Renal pelvis (tissue), 4 donors: ENCODE data around the gene ANO2. TPM values are rescaled to one million over a fixed set of nuclear protein-coding genes. Genes with fewer than 3 reads are reported as not detected.

Experiments
- DNase-seq: peaks from one replicate; pipeline ENCODE4 v3.0.0-alpha.2; 2013
- polyA plus RNA-seq, 3 donors: library from polyadenylated mRNA; unstranded; fragments of 120-200 nt; gene quantifications; one replicate each; pipeline ENCODE4 v1.2.1, GENCODE V29; 2013; ENCODE audit not compliant: insufficient read length in 3 of 3

ANO2 gene
- polyA plus RNA-seq, 3 donors, result 4.8 to 5.2 (median 4.9) TPM

DNA sequence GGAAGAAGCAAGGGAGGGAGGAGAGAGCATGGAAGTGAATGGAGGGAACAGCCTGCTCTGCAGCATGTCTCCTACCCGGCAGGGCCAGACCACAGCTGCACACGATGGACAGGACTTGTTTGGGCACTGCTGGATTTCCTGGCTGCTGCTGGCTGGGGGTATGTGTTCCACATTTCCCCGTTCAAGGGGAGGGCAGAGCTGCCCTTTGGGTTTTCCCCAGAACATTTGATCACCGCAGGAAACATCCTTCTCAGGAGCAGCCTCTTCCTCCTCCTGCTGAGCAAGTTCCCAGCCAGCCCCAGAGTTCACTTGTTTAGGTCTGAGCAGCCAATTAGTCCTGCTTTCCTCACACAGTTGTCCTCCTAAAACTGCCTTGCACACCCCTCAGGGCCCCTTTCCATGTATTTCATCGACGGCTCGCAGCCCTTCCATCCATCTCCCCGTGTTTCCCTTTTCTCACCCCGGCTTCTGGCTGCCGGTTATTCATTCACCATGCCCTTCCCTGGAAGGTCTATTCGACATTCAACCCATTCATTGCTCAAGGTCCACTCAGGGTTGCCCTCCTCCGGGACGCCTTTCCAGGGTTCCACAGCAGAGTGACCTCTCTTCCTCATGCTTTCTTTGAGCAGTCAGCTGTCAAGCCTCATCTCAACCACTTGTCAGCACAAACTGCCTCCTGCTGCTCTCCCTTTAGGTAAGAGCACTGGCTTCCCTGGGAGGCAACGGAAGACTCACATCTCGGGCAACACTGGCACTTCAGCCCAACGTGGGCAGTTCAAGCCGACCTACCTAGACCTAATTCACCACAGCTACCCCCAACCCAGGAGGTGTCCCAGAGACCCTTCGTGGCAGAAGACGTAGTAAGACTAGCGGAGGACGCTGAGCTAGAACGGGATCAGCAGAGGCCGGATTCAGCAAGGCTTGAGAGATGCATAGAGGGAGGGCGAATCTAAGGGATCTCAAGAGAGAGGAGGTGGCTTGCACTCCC is 20.1 kb upstream of the ANO2 start:
- DNase-seq, result no peak

DNA sequence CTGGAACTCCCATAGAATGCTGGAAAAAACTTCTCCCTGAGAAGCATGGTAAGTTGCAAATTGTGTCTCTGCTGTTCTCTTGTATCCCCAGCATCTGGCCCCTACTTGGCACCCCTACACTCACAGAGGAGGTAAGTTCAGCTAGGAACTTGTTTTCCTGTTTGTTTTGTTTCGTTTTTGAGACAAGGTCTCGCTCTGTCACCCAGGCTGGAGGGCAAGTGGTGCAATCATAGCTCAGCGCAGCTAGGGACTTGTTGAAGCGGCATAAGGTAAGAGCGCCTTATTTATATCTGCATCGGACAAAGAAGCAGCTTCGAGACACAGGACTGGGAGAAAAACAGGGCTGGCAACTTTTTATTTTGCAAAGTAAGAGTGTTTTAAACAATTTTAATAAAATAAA is 18.5 kb upstream of the ANO2 start:
- no peak for DNase-seq

DNA sequence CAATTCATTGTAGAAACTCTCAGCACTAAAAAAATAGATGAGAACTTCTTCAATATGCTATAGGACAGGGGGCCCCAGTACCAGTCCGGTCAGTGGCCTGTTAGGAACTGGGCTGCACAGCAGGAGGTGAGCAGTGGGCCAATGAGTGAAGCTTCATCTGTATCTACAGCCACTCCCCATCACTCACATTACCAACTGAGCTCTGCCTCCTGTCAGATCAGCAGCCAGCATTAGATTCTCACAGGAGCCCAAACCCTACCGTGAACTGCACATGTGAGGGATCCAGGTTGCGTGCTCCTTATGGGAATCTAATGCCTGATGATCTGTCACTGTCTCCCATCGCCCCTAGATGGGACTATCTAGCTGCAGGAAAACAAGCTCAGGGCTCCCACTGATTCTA is 15.7 kb upstream of the ANO2 start:
- no peak for DNase-seq

DNA sequence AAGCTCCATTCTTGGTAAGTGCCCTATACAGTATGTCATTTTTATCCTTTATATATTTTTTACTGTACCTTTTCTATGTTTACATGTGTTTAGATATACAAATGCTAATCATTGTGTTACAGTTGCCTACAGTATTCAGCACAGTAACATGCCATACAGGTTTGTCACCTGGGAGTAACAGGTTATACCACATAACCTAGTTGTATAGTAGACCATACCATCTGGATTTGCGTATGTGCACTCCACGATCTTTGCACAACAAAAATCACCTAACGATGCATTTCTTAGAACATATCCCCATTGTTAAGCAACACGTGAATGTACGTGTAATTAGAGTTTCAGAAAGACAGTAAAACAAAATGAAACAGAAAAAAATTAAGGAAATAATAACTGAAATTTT is 11.9 kb upstream of the ANO2 start:
- no peak for DNase-seq

DNA sequence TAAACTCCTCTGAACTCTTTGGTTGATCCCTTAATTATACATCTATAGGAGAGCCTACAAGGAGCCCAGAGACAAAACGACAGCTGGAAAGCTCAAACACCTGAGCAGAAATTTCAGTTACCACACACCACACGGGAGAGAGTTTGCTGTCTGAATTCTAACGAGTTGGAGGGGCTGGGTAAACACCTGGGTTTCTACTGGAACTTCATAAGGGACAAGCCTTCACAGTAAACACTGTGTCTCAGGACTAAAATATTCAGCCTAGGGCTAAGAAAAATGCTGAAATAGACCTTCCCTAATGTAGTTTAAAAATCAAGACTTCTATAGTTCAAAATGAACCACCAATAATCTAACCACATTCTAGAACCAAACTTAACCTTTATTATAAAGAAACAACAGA is 9.6 kb upstream of the ANO2 start:
- no peak for DNase-seq

DNA sequence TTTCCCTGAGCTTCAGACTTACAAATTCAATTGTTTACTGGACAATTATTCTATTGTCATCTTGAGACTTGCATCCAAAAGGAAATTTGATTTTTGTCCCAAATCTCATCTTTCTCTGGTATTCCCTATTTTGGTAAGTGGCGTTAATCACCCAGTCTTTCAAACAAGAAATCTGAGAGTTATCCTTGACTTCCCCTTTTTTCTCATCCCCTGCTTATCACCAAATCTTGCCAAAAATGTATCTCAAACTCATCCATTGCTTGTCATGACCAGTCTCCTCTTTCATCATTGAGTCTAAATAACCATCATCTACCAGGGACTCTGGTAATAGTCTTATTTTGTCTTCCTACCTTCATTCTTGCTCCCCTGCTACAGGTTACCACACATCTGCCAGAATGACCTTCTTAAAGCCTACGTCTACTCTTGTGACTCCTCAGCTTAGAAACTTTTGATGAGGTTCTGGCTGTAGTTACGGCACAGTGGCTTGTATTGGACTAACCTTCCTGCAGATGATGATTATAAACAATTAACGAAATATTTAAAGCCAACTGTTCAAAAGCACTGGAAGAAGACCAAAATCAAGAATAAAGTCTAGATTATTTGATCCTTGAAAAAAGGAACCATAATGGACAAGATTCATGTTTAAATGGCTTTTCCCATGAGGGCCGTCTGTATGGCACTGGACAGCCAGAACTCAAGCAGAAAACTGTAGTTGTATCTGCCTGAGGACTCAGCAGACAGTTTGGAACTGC is 9.0 kb upstream of the ANO2 start:
- DNase-seq, result no peak

DNA sequence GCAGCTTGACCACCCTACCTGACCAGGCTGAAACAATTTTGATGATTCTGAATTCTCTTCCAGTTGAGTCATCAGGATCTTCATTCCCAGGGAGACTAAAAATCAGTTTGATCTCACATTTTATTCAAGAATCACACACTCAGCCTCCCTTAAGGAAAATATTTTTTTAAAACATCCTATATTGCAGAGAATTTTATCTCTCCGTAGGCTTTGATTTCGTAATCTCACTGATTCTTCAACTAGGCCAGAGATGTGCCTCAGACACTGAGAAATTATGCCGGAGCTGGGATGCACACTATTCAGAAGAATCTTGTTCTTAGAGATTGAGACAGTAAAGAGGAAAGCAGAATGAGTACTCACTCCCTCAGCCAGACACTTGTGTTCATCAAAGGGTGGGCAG is 7.0 kb upstream of the ANO2 start:
- no peak for DNase-seq

DNA sequence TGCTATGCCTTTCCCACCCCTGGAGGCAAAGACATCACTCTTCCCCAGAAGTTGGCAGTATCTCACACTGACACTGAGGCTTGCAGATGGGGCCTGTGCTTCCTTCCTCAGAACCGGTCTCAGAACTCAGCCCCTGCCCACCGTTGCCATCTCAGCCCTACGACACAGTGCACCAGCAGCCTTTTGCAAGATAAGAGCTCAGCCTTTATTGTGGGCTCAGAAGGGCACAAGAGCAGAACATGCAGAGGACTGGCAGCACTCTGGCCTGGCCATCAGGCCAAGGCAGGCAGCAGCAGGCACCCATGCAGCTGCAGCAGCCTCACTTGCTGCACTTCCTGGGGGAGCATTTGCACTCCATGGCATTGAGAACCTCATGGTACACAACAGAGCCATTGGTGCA is 3.6 kb upstream of the ANO2 start:
- DNase-seq, result no peak

DNA sequence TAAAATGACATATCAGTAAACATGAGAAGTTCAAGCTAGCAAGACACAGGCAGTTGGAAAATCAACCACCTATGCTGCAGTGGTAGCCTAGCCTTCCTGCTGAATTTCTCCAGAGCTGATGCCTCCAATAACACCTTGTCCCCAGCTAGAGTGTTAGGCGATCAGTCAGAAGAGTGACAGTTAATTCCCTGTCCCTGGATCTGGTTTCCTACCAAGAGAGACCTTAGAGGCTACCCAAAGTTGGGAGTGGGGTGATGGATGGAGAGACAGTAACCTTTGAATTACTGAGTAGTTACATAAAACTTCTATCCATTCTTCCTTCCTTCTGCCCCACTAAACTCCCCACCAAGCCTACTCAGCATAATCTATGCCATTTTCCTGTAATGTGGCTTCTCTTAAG is 1.9 kb upstream of the ANO2 start:
- DNase-seq, result peak; percentile 34

DNA sequence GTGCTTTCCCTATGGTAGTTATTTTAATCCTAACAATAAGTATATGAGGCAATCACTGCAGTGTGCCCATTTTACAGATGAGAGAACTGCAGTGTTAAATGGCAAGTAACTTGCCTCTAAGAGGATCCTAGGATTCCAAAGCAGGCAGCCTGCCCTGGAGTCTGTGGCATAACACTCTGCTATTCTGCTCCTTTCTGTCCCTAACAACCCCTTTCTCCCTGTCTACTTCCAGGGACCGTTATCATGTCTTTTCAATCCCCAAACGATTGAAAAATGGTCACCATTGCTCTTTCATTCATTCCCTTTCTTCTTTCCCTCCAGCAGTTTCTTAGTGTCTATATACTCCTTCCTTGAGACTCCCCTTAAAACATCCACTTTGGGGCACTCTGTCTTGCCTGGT is 1.3 kb upstream of the ANO2 start:
- DNase-seq, result no peak

DNA sequence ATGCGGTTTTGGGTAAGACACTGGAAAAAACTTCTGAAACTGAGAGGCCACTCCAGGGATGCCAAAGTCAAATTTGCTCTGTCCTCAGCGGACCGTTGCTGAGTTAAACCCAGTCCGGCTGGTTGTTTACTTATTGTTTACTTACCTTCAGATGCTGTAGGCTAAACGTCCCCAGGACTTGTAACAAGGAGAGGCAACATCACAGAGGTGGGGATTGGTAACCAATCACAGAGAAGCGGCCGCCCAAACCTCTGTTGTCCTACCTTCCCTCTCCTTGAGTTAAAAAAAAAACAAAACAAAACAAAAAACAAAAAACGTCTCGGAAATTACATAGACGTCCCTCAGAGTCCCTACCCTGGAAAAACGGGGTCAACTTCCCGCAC is 380 bp downstream of the ANO2 start:
- DNase-seq, result no peak

DNA sequence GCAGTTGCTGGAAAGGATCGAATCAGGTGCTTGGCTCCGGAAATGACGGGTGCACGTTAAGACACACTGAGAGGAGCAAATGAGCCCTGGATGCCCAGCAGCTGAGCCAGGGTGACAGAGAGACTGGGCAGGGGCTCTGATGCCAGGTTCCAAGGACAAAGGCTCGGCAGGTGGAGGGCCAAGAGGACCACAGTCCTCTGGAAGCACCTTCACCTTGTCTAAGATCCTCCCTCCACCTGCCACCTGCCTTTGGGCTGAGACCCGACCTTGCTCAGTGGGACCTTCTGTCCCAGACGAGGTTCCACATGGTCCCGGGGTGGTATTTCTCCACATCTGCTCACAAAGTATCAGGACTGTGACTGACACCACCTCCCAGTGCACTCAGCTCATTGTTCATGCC is 1.0 kb downstream of the ANO2 start:
- no peak for DNase-seq

DNA sequence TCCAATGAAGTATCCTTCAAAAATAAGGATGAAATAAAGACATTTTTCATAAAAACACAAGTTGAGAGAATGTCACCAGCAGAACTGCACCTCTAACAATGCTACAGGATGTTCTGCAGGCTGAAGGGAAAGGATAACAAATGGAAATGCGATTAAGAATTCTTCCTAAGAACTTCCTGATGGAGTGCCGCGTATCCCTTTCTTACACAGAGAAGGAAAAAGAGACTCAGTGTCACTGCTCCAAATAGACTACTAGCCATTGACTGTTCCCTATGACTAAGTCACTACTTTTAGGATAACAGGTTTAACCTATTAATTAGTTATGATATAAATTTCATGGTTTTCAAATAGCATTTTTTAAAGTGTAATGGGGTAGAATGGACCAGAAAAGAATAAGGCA is 3.2 kb downstream of the ANO2 start:
- no peak for DNase-seq

DNA sequence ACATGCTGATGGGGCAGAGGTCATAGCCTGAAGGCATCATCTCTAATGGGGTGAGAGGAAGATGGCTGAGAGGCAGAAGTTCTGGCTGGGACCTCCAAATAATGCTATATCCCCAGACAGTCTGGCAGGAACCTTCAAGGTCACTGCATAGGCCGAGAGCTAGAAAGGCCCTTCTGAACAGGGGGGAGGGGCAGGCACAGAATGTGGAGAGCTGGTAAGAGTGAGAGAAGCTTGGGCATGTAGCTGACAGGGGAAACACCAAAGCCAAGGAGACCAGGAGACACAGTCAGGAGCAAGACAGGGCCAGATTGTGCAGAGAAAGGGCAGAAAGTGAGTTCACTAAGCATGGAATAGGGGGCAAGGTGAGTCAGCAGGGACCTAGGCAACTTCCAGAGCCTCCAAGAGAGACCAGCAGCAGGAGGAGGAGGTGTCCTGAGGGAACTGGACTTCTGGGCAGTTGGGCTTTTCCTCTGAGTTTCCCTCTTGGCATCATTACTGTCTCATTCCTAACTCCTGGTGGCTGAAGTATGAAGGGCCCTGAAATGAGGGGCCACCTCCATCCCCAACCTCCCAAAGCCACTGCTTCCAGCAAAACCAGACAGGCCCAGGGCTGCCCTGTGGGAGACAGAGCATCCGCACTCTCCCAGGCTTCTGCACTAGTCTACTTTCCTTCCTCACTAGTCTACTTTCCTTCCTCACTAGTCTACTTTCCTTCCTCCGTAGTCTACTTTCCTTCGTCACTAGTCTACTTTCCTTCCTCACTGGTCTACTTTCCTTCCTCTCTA is 17.1 kb downstream of the ANO2 start:
- DNase-seq, result no peak

DNA sequence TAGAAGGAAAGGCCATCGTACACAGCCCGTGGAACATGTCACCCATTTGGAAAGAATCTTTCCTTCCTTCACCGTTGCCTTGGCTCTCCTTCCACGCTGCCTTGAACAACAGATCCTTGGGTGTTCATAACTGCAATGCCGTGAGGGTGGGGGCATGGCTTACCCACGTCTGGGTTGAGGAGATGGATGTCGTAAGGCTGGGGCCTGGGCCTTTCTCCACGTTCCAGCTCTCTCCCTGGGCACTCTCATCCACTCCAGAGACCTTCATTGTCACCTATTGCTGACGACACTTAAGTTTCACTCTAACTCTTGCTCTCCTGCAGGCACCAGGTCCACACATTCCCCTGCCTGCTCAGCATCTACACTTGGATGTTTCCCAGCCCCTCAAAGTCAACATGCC is 19.4 kb downstream of the ANO2 start:
- DNase-seq, result no peak

DNA sequence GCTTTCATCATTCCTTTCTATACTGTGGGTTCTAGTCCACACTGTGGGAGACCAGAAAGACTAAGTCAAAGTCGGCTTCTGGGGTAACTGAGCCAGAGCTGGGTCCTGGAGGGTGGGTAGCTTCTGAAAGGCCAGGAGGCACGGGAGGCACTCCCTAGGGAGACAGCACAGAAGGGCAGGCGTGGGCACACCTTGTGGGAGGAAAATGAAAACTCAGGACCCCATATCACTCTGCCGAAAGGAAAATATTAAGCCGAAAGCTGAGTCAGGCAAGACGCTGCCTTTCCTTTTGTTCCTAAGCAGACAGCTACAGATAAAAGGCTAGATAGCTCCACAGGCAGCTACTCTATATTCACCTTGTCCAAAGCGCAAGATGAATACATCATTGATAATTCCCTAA is 20.7 kb downstream of the ANO2 start:
- no peak for DNase-seq

DNA sequence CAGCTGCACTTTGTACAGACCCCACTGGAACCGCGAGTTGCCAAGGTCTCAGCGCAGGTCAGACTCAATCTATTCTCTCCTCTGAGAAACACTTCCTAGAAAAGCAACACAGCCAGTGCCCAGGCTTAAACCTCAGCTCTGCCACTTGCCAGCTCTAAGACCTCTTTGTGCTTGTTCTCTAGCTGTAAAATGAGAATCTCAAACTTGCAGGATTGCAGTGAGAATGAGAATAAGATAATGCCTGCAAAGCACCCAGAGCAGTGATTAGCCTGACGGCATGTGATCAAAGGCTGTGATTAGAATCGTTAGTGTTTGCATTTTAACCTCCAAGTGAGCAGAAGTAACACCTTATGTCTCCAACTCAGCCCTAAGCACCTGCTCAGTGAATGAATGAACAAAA is 21.3 kb downstream of the ANO2 start:
- no peak for DNase-seq

DNA sequence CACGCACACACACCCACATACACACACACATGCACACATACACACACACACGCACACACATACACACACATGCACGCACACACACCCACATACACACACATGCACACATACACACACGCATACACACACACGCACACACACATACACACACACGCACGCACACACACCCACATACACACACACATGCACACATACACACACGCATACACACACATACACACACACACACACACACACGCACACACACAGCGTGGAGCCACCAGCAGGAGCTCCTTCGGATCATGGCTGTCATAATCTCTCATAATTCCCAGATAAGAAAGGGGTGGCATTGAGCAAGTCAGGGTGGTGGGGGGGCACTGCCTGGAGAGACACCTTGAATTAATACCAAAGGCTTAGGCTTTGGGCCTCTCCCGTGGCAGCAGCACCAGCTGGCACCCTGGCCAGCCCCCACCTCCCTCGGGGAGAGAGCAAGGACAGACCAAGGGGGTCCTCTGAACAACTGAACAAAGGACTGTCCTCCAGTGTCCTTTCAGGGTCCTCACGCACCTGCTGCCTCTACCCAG is 21.9 kb downstream of the ANO2 start:
- no peak for DNase-seq

DNA sequence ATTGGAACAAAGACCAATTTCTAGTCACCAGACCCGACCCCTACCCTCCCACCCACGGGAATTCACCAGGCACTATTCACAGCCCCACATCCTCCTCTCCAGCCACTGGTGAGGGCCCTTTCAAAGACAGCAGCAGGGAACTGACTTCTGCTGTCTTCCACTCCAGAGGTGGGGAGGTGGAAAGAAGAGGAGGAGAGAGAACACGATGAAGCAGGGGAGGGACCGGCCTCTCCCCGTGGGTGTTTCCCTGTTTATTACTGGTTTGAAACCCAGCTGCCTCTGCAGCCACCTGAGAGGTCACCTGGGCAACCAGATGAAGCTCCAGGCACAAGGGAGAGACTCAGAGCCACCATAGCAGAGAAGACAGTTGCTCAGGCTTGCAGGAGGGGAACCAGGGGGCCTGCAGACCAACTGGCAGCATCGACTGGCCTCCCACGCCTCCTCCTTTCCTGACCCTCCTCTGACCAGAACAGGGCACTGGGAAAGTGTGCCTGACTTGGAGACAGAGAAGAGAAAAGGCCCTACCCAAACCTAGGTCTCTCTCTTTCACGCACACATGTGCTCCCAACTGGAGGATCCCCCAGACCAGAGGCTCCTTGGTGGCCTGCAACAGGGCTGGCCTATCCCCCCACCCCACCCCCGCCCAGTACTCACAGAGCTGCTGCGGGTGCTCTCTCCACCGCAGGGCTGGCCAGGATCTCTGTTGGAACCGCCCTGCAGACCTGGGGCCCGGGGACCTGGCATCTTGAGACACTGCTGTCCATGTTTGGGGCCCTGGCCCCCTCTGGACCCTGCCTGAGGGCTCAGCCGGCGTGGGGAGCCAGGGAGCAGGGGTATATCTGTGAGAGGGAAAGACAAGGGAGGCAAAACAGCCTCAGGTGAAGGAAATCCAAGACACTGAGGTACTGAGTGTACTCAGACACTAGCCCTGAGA is 22.8 kb downstream of the ANO2 start:
- peak; percentile 10 for DNase-seq

DNA sequence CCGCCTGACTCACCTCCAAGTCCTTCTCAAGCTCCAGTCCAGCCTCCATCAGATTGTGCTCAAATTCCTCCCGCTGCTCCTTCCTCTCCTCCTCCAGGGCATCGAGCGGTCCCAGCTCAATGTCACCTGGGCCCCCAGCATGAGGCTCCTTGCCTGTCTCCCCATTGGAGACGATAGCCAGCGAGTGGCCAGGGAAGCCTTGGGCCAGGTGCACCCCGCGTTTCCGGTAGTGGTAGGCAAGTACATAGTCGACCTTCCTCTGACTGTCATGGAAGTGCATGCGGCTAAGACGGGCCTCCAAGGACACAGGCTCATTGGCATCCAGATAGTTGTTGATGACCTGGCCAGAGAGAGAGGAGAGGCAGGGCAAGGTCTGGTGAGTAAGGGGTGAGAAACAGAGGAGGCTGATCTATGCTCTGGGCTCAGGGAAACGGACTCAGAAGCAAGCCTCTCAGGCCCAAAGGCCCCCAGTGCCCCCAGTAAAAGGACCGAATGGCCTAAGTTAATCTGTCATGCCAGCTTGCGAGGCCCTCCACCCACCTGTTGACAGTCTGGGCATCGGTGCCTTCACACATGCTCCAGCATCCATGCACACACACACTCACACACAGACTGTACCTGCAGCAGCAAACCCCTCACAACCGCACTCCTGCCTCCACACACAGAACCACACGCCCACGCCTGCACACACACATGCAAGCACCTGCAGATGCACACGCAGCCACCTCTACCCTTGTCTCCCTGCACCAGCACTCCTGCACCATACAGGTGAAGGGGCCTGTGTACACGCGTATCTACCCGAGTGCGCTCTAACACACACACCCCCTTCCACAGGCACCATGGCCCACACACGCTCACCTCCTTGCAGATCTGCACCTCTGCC is 23.8 kb downstream of the ANO2 start:
- no peak for DNase-seq
